T-cell (primary cell): Measurements from ENCODE around the gene BTBD7. TPM values are rescaled to one million over a fixed set of nuclear protein-coding genes. Genes with fewer than 3 reads are reported as not detected.

ENCODE experiments used
- ATAC-seq, 4 experiments: fragments of 200-7000 bp in 3 of 4; fragments of 150-1000 bp in 1 of 4; cut with Tn5 transposase; replicated peaks in 1 of 4; 1 replicate in 3 of 4; 2 replicates in 1 of 4; pipeline ENCODE4 v1.10.0; 2021; ENCODE audit warnings: moderate library complexity in 3 of 4, mild to moderate bottlenecking in 2 of 4, moderate number of reproducible peaks in 1 of 4
- CTCF ChIA-PET, 2 donors: fragments of 300-600 bp; sonication (Branson Sonifier 250); formaldehyde crosslinking; loops; one replicate each; lab custom pipeline; 2022; ENCODE audit warnings: antibody characterized with exemption in 2 of 2; lab: Charles Lee
- POLR2A ChIA-PET, 2 donors: fragments of 300-600 bp; sonication (Branson Sonifier 250); formaldehyde crosslinking; loops; one replicate each; lab custom pipeline; 2022; ENCODE audit warnings: antibody characterized with exemption in 2 of 2; lab: Charles Lee
- DNase-seq, 35 experiments: peaks; one replicate each; pipeline versions ENCODE4 v3.0.0 to v3.0.0-alpha.2; 2013 to 2023
- H3K27ac ChIP-seq: one replicate; pipeline ENCODE4 v1.5.1; 2013; ENCODE audit warnings: low read length
- H3K27me3 ChIP-seq, 2 experiments: replicated peaks in 1 of 2; 1 replicate in 1 of 2; 2 replicates in 1 of 2; pipeline versions ENCODE4 v1.6.1 to v1.7.0; 2013; ENCODE audit warnings: low read length in 1 of 2, mixed read lengths in 1 of 2; ENCODE audit not compliant: control insufficient read depth in 2 of 2, insufficient read depth in 2 of 2; ENCODE audit errors: extremely low read depth in 1 of 2
- H3K36me3 ChIP-seq, 2 donors: 1 replicate in 1 of 2; 2 replicates in 1 of 2; pipeline versions ENCODE4 v1.6.1 to v1.7.0; 2013; ENCODE audit warnings: low read length in 1 of 2; ENCODE audit not compliant: control insufficient read depth in 2 of 2, insufficient read depth in 1 of 2; ENCODE audit errors: extremely low read depth in 1 of 2
- H3K4me1 ChIP-seq, 2 experiments: 1 replicate in 1 of 2; 2 replicates in 1 of 2; pipeline versions ENCODE4 v1.6.1 to v1.7.0; 2013; ENCODE audit warnings: low read length in 2 of 2, mixed read lengths in 1 of 2; ENCODE audit not compliant: insufficient read depth in 2 of 2, control insufficient read depth in 1 of 2; ENCODE audit errors: extremely low read depth in 1 of 2
- H3K4me3 ChIP-seq, 2 donors: 1 replicate in 1 of 2; 2 replicates in 1 of 2; pipeline versions ENCODE4 v1.5.1 to v1.7.0; 2013; ENCODE audit warnings: mild to moderate bottlenecking in 2 of 2, low read length in 1 of 2, moderate library complexity in 1 of 2; ENCODE audit not compliant: control insufficient read depth in 1 of 2; ENCODE audit errors: extremely low read depth in 1 of 2
- H3K9me3 ChIP-seq: 2 replicates; pipeline ENCODE4 v1.7.0; 2013
- H3K27ac Mint-ChIP-seq, 2 donors: one replicate each; pipeline ENCODE4 v1.8.0; 2020 to 2021; ENCODE audit warnings: mild to moderate bottlenecking in 2 of 2, mixed read lengths in 2 of 2
- H3K27me3 Mint-ChIP-seq, 2 donors: one replicate each; pipeline ENCODE4 v1.8.0; 2021 to 2022; ENCODE audit warnings: mixed read lengths in 2 of 2
- H3K36me3 Mint-ChIP-seq: one replicate; pipeline ENCODE4 v1.8.0; 2021; ENCODE audit warnings: mixed read lengths
- H3K4me1 Mint-ChIP-seq, 3 donors: one replicate each; pipeline ENCODE4 v1.8.0; 2020 to 2022; ENCODE audit warnings: mixed read lengths in 3 of 3, mild to moderate bottlenecking in 1 of 3
- H3K4me3 Mint-ChIP-seq, 3 donors: one replicate each; pipeline ENCODE4 v1.8.0; 2020 to 2022; ENCODE audit warnings: mild to moderate bottlenecking in 3 of 3, mixed read lengths in 3 of 3, moderate library complexity in 3 of 3
- H3K9me3 Mint-ChIP-seq, 3 donors: one replicate each; pipeline ENCODE4 v1.8.0; 2020 to 2022; ENCODE audit warnings: mixed read lengths in 3 of 3
- WGBS: methylation state at CpG from one replicate; pipeline ENCODE4 v1.1.5; 2013; ENCODE audit warnings: missing lambda C conversion rate; ENCODE audit not compliant: insufficient coverage; 5-methylcytosine and 5-hydroxymethylcytosine counted together
- total RNA-seq, 35 experiments: library from RNA in 6 of 35; stranded (reverse) in 6 of 35; fragments of 120-200 nt in 1 of 35; gene quantifications; one replicate each; pipeline versions ENCODE4 v1.2.1 to v1.2.4 and lab custom pipeline; 2013 to 2026

Gene BTBD7
- total RNA-seq, 5 donors from 2014 or later (not counting 1 experiment from before 2014, with no cell fraction given) = 21.6 to 26.1 (median 26.0) TPM

- Histone ChIP-seq H3K4me3 (no peak overlapping the region), H3K27ac (no peak overlapping the region), H3K27me3 (no peaks in the 10 kb centered on the region), H3K4me1 (no peaks in the 10 kb centered on the region), H3K9me3 (no peaks in the 10 kb centered on the region), H3K36me3 (no peaks in the 10 kb centered on the region)
- H3K4me1 Mint-ChIP-seq = peaks cover 31 to 56% (median 51%) of the 10 kb centered on the region in 3 donors
- DNase-seq (no peak), ATAC-seq (no peak)
- H3K4me3 Mint-ChIP-seq = no peak overlapping the region
- H3K27ac Mint-ChIP-seq = no peak overlapping the region
- no peaks in the 10 kb centered on the region for H3K9me3 Mint-ChIP-seq
- H3K36me3 Mint-ChIP-seq = peaks cover 3% of the 10 kb centered on the region
- ChIA-PET CTCF (no interaction called here), POLR2A (no interaction called here)
- no peaks in the 10 kb centered on the region for H3K27me3 Mint-ChIP-seq
Observed at GRCh38 chr14:93306812-93307211, 26.0 kb downstream of the BTBD7 start.

GRCh38 chr14:93305725-93306418 lies 27.0 kb downstream of the BTBD7 start:
- Mint-ChIP-seq H3K27me3 (no peaks in the 10 kb centered on the region), H3K4me1 (peaks cover 26 to 54% (median 49%) of the 10 kb centered on the region in 3 donors), H3K27ac (no peak overlapping the region), H3K36me3 (peaks cover 3% of the 10 kb centered on the region), H3K9me3 (no peaks in the 10 kb centered on the region), H3K4me3 (no peak overlapping the region)
- no peaks in the 10 kb centered on the region for H3K9me3 ChIP-seq
- H3K27me3 ChIP-seq = no peaks in the 10 kb centered on the region
- DNase-seq (no peak), ATAC-seq (no peak)
- no peaks in the 10 kb centered on the region for H3K36me3 ChIP-seq
- 86% methylated on average over 1 of the region's 6 CpGs for WGBS
- H3K4me3 ChIP-seq = no peak overlapping the region
- no peaks in the 10 kb centered on the region for H3K4me1 ChIP-seq
- no peak overlapping the region for H3K27ac ChIP-seq
- POLR2A ChIA-PET = no interaction called here
- CTCF ChIA-PET = no interaction called here

GRCh38 chr14:93304771-93305170 lies 28.1 kb downstream of the BTBD7 start:
- Histone ChIP-seq H3K9me3 (no peaks in the 10 kb centered on the region), H3K4me3 (no peak overlapping the region), H3K27ac (no peak overlapping the region), H3K36me3 (no peaks in the 10 kb centered on the region), H3K4me1 (no peaks in the 10 kb centered on the region), H3K27me3 (no peaks in the 10 kb centered on the region)
- CTCF ChIA-PET = no interaction called here
- peaks cover 34 to 53% (median 49%) of the 10 kb centered on the region in 3 donors for H3K4me1 Mint-ChIP-seq
- POLR2A ChIA-PET = no interaction called here
- ATAC-seq = no peak
- no peaks in the 10 kb centered on the region for H3K27me3 Mint-ChIP-seq
- H3K36me3 Mint-ChIP-seq = peaks cover 2% of the 10 kb centered on the region
- WGBS = no CpG with 5 or more reads among the region's 1 CpG
- no peak for DNase-seq
- H3K9me3 Mint-ChIP-seq = no peaks in the 10 kb centered on the region
- no peak overlapping the region for H3K4me3 Mint-ChIP-seq
- no peak overlapping the region for H3K27ac Mint-ChIP-seq

GRCh38 chr14:93303659-93304058 lies 29.2 kb downstream of the BTBD7 start:
- Mint-ChIP-seq H3K4me3 (no peak overlapping the region), H3K27me3 (no peaks in the 10 kb centered on the region), H3K27ac (no peak overlapping the region), H3K36me3 (peaks cover 2% of the 10 kb centered on the region), H3K4me1 (peaks cover 36 to 56% (median 52%) of the 10 kb centered on the region in 3 donors), H3K9me3 (no peaks in the 10 kb centered on the region)
- no peak for ATAC-seq
- Histone ChIP-seq H3K9me3 (no peaks in the 10 kb centered on the region), H3K4me3 (no peak overlapping the region), H3K27ac (no peak overlapping the region), H3K36me3 (no peaks in the 10 kb centered on the region), H3K27me3 (no peaks in the 10 kb centered on the region), H3K4me1 (no peaks in the 10 kb centered on the region)
- ChIA-PET POLR2A (no interaction called here), CTCF (no interaction called here)
- DNase-seq = no peak
- no CpG with 5 or more reads among the region's 3 CpGs for WGBS

GRCh38 chr14:93302688-93303581 lies 29.9 kb downstream of the BTBD7 start:
- ATAC-seq (no peak), DNase-seq (no peak)
- ChIA-PET CTCF (no interaction called here), POLR2A (no interaction called here)
- Histone ChIP-seq H3K27me3 (no peaks in the 10 kb centered on the region), H3K4me3 (no peak overlapping the region), H3K4me1 (no peaks in the 10 kb centered on the region), H3K9me3 (no peaks in the 10 kb centered on the region), H3K27ac (no peak overlapping the region), H3K36me3 (no peaks in the 10 kb centered on the region)
- H3K27me3 Mint-ChIP-seq = no peaks in the 10 kb centered on the region
- peaks cover 2% of the 10 kb centered on the region for H3K36me3 Mint-ChIP-seq
- no peak overlapping the region for H3K27ac Mint-ChIP-seq
- 92% methylated on average over 5 of the region's 12 CpGs for WGBS
- peaks cover 36 to 57% (median 55%) of the 10 kb centered on the region in 3 donors for H3K4me1 Mint-ChIP-seq
- H3K4me3 Mint-ChIP-seq = no peak overlapping the region
- no peaks in the 10 kb centered on the region for H3K9me3 Mint-ChIP-seq

- ATAC-seq (no peak), DNase-seq (no peak)
- 92% methylated on average over 4 of the region's 6 CpGs for WGBS
- Histone ChIP-seq H3K36me3 (no peaks in the 10 kb centered on the region), H3K4me3 (no peak overlapping the region), H3K9me3 (no peaks in the 10 kb centered on the region), H3K4me1 (no peaks in the 10 kb centered on the region), H3K27ac (no peak overlapping the region), H3K27me3 (no peaks in the 10 kb centered on the region)
- CTCF ChIA-PET = no interaction called here
- H3K4me1 Mint-ChIP-seq = peaks cover 26 to 54% (median 51%) of the 10 kb centered on the region in 3 donors
- POLR2A ChIA-PET = no interaction called here
- peaks cover 2% of the 10 kb centered on the region for H3K36me3 Mint-ChIP-seq
- no peak overlapping the region for H3K4me3 Mint-ChIP-seq
- no peak overlapping the region for H3K27ac Mint-ChIP-seq
- H3K9me3 Mint-ChIP-seq = no peaks in the 10 kb centered on the region
- no peaks in the 10 kb centered on the region for H3K27me3 Mint-ChIP-seq
Observed at GRCh38 chr14:93301821-93302447, 30.9 kb downstream of the BTBD7 start.
